Measurements from ENCODE around the gene PRKAR1B. TPM values are rescaled to one million over a fixed set of nuclear protein-coding genes. Genes with fewer than 3 reads are reported as not detected.

PRKAR1B gene
- total RNA-seq, 2 experiments from 2014 or later: 48.7 to 49.9 TPM

DNA sequence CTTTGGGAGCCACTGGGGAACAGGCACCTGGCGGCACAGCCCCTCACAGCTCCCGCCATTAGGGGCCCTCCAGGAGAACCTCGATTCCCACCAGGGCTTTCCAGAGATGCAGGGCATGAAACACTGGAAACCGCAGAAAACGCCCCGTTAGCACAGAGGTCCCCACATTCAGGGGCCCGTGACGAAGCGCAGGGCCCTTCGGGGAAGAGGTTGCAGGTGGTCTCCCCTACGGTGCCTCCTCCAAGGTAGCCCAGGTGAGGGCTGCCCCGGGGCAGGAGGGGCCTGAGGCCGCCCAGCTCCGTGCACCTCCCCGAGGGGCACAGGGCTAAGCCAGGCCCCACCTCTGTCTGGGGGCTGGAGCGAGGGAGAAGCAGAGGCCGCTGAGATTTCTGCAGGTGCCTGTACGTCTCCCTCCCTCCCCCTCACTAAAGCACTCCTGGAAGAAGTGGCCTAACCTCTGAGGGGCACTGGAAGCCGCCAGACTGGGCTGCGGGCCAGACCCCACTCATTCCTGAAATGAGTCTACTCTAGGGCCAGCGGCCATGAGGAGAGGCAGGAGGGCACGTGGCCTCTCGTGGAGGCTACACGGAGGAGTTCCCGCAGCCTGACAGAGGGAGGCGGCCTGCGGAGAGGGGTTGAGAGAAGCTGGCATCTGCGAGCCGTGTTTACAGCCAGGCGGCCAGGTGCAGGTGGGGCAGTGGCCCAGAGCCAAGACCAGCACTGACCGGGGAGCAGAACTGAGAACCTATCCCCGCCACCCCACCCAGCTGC, 214.4 kb downstream of the PRKAR1B start:
- peaks cover 13% of the 10 kb centered on the region for H3K4me1 Mint-ChIP-seq (ENCODE audit: low read depth)
- peaks cover 13% of the 10 kb centered on the region for H3K27me3 Mint-ChIP-seq
- H3K4me3 Mint-ChIP-seq: no peak overlapping the region
- H3K36me3 Mint-ChIP-seq (ENCODE audit: low read depth): no peaks in the 10 kb centered on the region
- intact Hi-C loops (cut with micrococcal nuclease): no loop called here
- POLR2A ChIA-PET: interaction anchor here (0.6 to 1.9 kb wide), 3 partner anchors 9 to 161 kb away, joined by 3 to 4 read pairs (median 4); no protein-coding TSS in a partner anchor
- DNase-seq: no peak
- TF ChIP-seq, protein P1, sequence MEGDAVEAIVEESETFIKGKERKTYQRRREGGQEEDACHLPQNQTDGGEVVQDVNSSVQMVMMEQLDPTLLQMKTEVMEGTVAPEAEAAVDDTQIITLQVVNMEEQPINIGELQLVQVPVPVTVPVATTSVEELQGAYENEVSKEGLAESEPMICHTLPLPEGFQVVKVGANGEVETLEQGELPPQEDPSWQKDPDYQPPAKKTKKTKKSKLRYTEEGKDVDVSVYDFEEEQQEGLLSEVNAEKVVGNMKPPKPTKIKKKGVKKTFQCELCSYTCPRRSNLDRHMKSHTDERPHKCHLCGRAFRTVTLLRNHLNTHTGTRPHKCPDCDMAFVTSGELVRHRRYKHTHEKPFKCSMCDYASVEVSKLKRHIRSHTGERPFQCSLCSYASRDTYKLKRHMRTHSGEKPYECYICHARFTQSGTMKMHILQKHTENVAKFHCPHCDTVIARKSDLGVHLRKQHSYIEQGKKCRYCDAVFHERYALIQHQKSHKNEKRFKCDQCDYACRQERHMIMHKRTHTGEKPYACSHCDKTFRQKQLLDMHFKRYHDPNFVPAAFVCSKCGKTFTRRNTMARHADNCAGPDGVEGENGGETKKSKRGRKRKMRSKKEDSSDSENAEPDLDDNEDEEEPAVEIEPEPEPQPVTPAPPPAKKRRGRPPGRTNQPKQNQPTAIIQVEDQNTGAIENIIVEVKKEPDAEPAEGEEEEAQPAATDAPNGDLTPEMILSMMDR (IDR thresholded peaks at IDR 0.05): no peak
- ATAC-seq: no peak
- H3K27ac Mint-ChIP-seq: no peak overlapping the region
- no peaks in the 10 kb centered on the region for H3K9me3 Mint-ChIP-seq
- CTCF ChIA-PET: no interaction called here

DNA sequence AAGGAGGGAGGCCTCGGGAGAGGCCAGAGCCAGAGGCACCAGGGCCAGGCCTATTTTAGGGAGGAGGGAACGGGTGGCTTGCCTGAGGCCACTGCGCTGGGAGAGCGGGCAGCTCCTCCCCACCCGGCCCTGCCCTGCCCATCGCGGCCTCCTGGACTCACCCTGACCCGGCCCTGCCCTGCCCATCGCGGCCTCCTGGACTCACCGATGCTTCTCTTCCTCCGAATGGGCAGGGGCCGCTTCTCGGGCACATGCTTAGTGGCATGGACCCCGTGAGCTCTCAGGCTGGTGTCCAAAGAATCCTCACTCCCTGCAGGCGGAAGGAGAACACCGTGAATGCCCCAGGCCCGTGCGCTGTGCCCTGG, 215.0 kb downstream of the PRKAR1B start:
- CTCF ChIA-PET: no interaction called here
- no peak for ATAC-seq
- Mint-ChIP-seq H3K27ac (no peak overlapping the region), H3K4me3 (no peak overlapping the region), H3K36me3 (ENCODE audit: low read depth) (no peaks in the 10 kb centered on the region), H3K27me3 (peaks cover 12% of the 10 kb centered on the region), H3K9me3 (no peaks in the 10 kb centered on the region), H3K4me1 (ENCODE audit: low read depth) (peaks cover 13% of the 10 kb centered on the region)
- no peak for DNase-seq
- TF ChIP-seq, protein P1 (IDR thresholded peaks at IDR 0.05): no peak
- POLR2A ChIA-PET: no interaction called here
- intact Hi-C loops (cut with micrococcal nuclease): no loop called here

DNA sequence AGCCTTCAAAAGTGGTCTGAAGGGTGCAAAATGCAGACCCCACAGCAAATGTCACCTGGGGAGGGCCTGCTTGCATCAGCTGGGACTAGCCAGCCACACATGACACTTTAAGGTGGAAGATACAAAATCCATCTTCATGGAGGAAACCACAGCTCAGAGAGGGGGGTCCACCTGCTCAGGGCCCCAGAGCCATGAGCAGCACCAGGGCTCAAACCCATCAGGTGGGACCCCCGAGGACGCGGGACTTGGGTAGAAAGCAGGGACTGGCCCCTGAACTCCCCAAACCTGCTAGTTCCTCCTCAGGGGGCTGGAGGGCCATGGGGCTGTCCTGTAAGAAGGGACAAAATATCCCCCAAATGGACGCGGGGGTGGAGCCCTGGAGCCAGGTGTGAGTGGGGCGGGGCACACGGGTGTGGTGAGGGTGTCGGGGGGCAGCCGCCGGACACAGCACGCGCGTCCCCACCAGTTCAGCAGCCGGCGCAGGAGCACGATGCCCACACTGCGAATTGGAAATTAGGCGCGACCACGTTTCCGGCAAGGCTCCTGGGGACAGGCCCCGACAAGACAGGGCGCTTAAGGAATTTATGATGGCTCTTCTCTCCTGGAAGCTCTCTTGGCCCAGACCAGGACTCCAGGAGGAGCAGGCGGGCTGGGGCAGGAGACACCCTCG, 215.5 kb downstream of the PRKAR1B start:
- CTCF ChIA-PET: no interaction called here
- H3K4me3 Mint-ChIP-seq: no peak overlapping the region
- no peak for DNase-seq
- no peak for ATAC-seq
- intact Hi-C loops (cut with micrococcal nuclease): no loop called here
- TF ChIP-seq, protein P1 (IDR thresholded peaks at IDR 0.05): no peak
- no peaks in the 10 kb centered on the region for H3K9me3 Mint-ChIP-seq
- H3K27ac Mint-ChIP-seq: no peak overlapping the region
- POLR2A ChIA-PET: no interaction called here
- peaks cover 13% of the 10 kb centered on the region for H3K4me1 Mint-ChIP-seq (ENCODE audit: low read depth)
- H3K27me3 Mint-ChIP-seq: peaks cover 12% of the 10 kb centered on the region
- H3K36me3 Mint-ChIP-seq (ENCODE audit: low read depth): no peaks in the 10 kb centered on the region

DNA sequence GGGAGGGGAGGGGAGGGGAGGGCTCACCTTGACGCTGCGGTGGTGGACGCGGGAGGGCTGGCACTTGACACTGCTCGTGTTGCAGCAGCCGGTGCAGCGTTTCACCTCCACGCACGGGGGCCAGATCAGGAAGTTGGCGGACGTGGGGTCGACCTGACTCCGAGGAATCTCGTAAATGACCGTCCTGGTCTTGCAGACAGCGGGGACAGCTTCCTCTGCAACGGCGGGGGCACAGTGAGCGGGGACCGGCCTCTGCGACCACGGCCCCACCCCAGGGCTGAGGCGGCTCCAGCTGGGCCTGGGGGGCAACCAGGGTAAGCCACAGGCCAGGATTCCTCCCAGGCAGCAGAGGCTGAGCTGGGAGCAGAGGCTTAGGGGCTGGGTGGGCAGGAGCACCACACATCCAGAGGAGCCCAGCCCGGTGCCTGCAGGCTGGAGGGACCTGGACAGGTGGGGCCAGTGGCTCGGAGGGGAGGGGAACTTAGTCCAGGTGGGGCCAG, 216.2 kb downstream of the PRKAR1B start:
- CTCF ChIA-PET: no interaction called here
- no peak overlapping the region for H3K4me3 Mint-ChIP-seq
- no peak overlapping the region for H3K27ac Mint-ChIP-seq
- no peak for DNase-seq
- POLR2A ChIA-PET: no interaction called here
- TF ChIP-seq, protein P1 (IDR thresholded peaks at IDR 0.05): no peak
- ATAC-seq: no peak
- H3K4me1 Mint-ChIP-seq (ENCODE audit: low read depth): peaks cover 8% of the 10 kb centered on the region
- peaks cover 8% of the 10 kb centered on the region for H3K27me3 Mint-ChIP-seq
- intact Hi-C loops (cut with micrococcal nuclease): no loop called here
- no peaks in the 10 kb centered on the region for H3K9me3 Mint-ChIP-seq
- H3K36me3 Mint-ChIP-seq (ENCODE audit: low read depth): no peaks in the 10 kb centered on the region

DNA sequence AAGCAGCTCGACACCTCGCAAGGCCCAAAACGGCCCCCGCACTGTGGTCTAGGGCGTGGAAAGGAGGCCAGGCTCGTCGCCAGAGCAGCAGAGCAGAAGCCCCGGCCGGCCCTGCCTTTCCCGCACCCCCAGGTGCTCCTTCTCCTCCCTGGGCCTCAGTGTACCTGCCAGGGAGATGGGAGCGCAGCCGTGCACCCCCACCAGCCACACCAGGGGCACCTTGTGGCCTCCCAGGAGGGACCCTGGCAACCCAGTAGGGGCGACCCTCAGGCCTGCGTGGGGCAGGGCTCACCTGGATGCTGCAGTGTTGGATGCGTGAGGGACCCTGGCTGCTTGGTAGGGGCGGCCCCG, 217.0 kb downstream of the PRKAR1B start:
- Mint-ChIP-seq H3K4me3 (no peak overlapping the region), H3K36me3 (ENCODE audit: low read depth) (no peaks in the 10 kb centered on the region), H3K9me3 (no peaks in the 10 kb centered on the region), H3K4me1 (ENCODE audit: low read depth) (peaks cover 8% of the 10 kb centered on the region), H3K27me3 (peaks cover 4% of the 10 kb centered on the region), H3K27ac (no peak overlapping the region)
- intact Hi-C loops (cut with micrococcal nuclease): no loop called here
- no peak for DNase-seq
- POLR2A ChIA-PET: no interaction called here
- ATAC-seq: no peak
- CTCF ChIA-PET: no interaction called here
- TF ChIP-seq, protein P1 (IDR thresholded peaks at IDR 0.05): no peak
